H9 (cell line): ENCODE measurements around the gene OR2AG1. TPM values are rescaled to one million over a fixed set of nuclear protein-coding genes. Genes with fewer than 3 reads are reported as not detected.

Experiments used
- DNase-seq: peaks from one replicate; pipeline ENCODE4 v3.0.0-alpha.2; 2017
- H2AFZ ChIP-seq: one replicate; pipeline ENCODE4 v1.6.1; 2013; ENCODE audit warnings: mild to moderate bottlenecking, low read length, control low read depth, moderate library complexity
- H2AK5ac ChIP-seq: 2 replicates; pipeline ENCODE4 v1.6.1; 2013; ENCODE audit warnings: low read length, control low read depth, mixed read lengths; ENCODE audit not compliant: insufficient read length
- H2BK120ac ChIP-seq: one replicate; pipeline ENCODE4 v1.6.1; 2013; ENCODE audit warnings: low read depth, mild to moderate bottlenecking, low read length, control low read depth, inconsistent platforms; ENCODE audit not compliant: poor library complexity, severe bottlenecking
- H2BK12ac ChIP-seq: 2 replicates; pipeline ENCODE4 v1.6.1; 2013; ENCODE audit warnings: low read length, control low read depth, mixed read lengths, low read depth; ENCODE audit not compliant: insufficient read length
- H2BK15ac ChIP-seq: 2 replicates; pipeline ENCODE4 v1.6.1; 2013; ENCODE audit warnings: low read depth, low read length, control low read depth
- H2BK20ac ChIP-seq: one replicate; pipeline ENCODE4 v1.6.1; 2013; ENCODE audit warnings: low read depth, mild to moderate bottlenecking, low read length, control low read depth, inconsistent platforms; ENCODE audit not compliant: poor library complexity, severe bottlenecking
- H2BK5ac ChIP-seq: 2 replicates; pipeline ENCODE4 v1.6.1; 2013; ENCODE audit warnings: low read length, control low read depth, mixed read lengths; ENCODE audit not compliant: insufficient read length
- H3K14ac ChIP-seq: 2 replicates; pipeline ENCODE4 v1.6.1; 2013; ENCODE audit warnings: low read length, control low read depth; ENCODE audit not compliant: insufficient read depth
- H3K18ac ChIP-seq: 2 replicates; pipeline ENCODE4 v1.6.1; 2013; ENCODE audit warnings: low read depth, mild to moderate bottlenecking, mixed read lengths, low read length, control low read depth; ENCODE audit not compliant: insufficient read length
- H3K23ac ChIP-seq: 2 replicates; pipeline ENCODE4 v1.6.1; 2013; ENCODE audit warnings: low read length, control low read depth, mixed read lengths, low read depth; ENCODE audit not compliant: insufficient read length
- H3K23me2 ChIP-seq: 2 replicates; pipeline ENCODE4 v1.6.1; 2013; ENCODE audit warnings: low read depth, mild to moderate bottlenecking, mixed read lengths, low read length, control low read depth; ENCODE audit not compliant: insufficient read length, poor library complexity, severe bottlenecking
- H3K27ac ChIP-seq: 2 replicates; pipeline ENCODE4 v1.5.1; 2013; ENCODE audit warnings: low read length, control low read depth, mixed read lengths, low read depth; ENCODE audit not compliant: insufficient read length
- H3K27me3 ChIP-seq: 2 replicates; pipeline ENCODE4 v1.6.1; 2013; ENCODE audit warnings: low read length, control low read depth, inconsistent platforms; ENCODE audit not compliant: insufficient read depth
- H3K4ac ChIP-seq: 2 replicates; pipeline ENCODE4 v1.6.1; 2013; ENCODE audit warnings: low read depth, mild to moderate bottlenecking, control low read depth, inconsistent platforms, low read length, moderate library complexity
- H3K4me1 ChIP-seq: 2 replicates; pipeline ENCODE4 v1.6.1; 2013; ENCODE audit warnings: low read length, control low read depth, inconsistent platforms; ENCODE audit not compliant: insufficient read depth
- H3K4me2 ChIP-seq: 2 replicates; pipeline ENCODE4 v1.6.1; 2013; ENCODE audit warnings: low read length, control low read depth, mixed read lengths; ENCODE audit not compliant: insufficient read length, insufficient read depth
- H3K56ac ChIP-seq: 2 replicates; pipeline ENCODE4 v1.6.1; 2013; ENCODE audit warnings: low read depth, mild to moderate bottlenecking, mixed read lengths, low read length, control low read depth; ENCODE audit not compliant: insufficient read length
- H3K79me1 ChIP-seq: 2 replicates; pipeline ENCODE4 v1.6.1; 2013; ENCODE audit warnings: low read depth, mild to moderate bottlenecking, moderate library complexity, low read length, control low read depth, inconsistent platforms; ENCODE audit not compliant: insufficient read depth, poor library complexity, severe bottlenecking
- H3K79me2 ChIP-seq: 2 replicates; pipeline ENCODE4 v1.6.1; 2013; ENCODE audit warnings: low read length, control low read depth, inconsistent platforms; ENCODE audit not compliant: insufficient read depth
- H3K9ac ChIP-seq: 2 replicates; pipeline ENCODE4 v1.6.1; 2013; ENCODE audit warnings: low read length, control low read depth, mixed read lengths; ENCODE audit not compliant: insufficient read length; ENCODE audit errors: extremely low read depth
- H3K9me3 ChIP-seq: one replicate; pipeline ENCODE4 v1.6.1; 2013; ENCODE audit warnings: low read depth, low read length, inconsistent platforms; ENCODE audit not compliant: control insufficient read depth
- H3T11ph ChIP-seq: one replicate; pipeline ENCODE4 v1.6.1; 2013; ENCODE audit warnings: mild to moderate bottlenecking, low read length, control low read depth, inconsistent platforms
- H4K20me1 ChIP-seq: one replicate; pipeline ENCODE4 v1.6.1; 2013; ENCODE audit not compliant: control insufficient read depth, insufficient read length, insufficient read depth
- H4K5ac ChIP-seq: 2 replicates; pipeline ENCODE4 v1.6.1; 2013; ENCODE audit warnings: low read depth, mild to moderate bottlenecking, mixed read lengths, low read length, control low read depth; ENCODE audit not compliant: insufficient read length
- H4K8ac ChIP-seq: replicated peaks from 2 replicates; pipeline ENCODE4 v1.6.1; 2013; ENCODE audit warnings: low read length, control low read depth, mixed read lengths, low read depth; ENCODE audit not compliant: insufficient read length
- H4K91ac ChIP-seq: 2 replicates; pipeline ENCODE4 v1.6.1; 2013; ENCODE audit warnings: low read depth, mild to moderate bottlenecking, moderate library complexity, mixed read lengths, low read length, control low read depth; ENCODE audit not compliant: insufficient read length
- H3K27ac Mint-ChIP-seq, 3 experiments: 2 replicates in 2 of 3; 3 replicates in 1 of 3; pipeline ENCODE4 v1.8.0; 2020 to 2021; ENCODE audit warnings: mixed read lengths in 3 of 3, mild to moderate bottlenecking in 1 of 3, moderate library complexity in 1 of 3
- H3K27me3 Mint-ChIP-seq: 2 replicates; pipeline ENCODE4 v1.8.0; 2021; ENCODE audit warnings: low read depth, mild to moderate bottlenecking, moderate library complexity, mixed read lengths
- H3K36me3 Mint-ChIP-seq, 3 experiments: 2 replicates in 2 of 3; 3 replicates in 1 of 3; pipeline ENCODE4 v1.8.0; 2020 to 2021; ENCODE audit warnings: low read depth in 3 of 3, mixed read lengths in 3 of 3; ENCODE audit not compliant: insufficient read depth in 1 of 3
- H3K4me1 Mint-ChIP-seq, 2 experiments: 2 replicates each; pipeline ENCODE4 v1.8.0; 2020; ENCODE audit warnings: mixed read lengths in 2 of 2
- H3K4me3 Mint-ChIP-seq, 2 experiments: 2 replicates in 1 of 2; 3 replicates in 1 of 2; pipeline ENCODE4 v1.8.0; 2020 to 2021; ENCODE audit warnings: mild to moderate bottlenecking in 2 of 2, mixed read lengths in 2 of 2, moderate library complexity in 1 of 2
- H3K9me3 Mint-ChIP-seq, 2 experiments: 2 replicates in 1 of 2; 3 replicates in 1 of 2; pipeline ENCODE4 v1.8.0; 2020; ENCODE audit warnings: mild to moderate bottlenecking in 2 of 2, mixed read lengths in 2 of 2, moderate library complexity in 1 of 2
- WGBS: extraction: QIAGEN DNeasy Blood & Tissue Kit; methylation state at CpG from one replicate; pipeline ENCODE4 v1.1.7; 2013; ENCODE audit warnings: missing lambda C conversion rate, low lambda C conversion rate, mixed read lengths; ENCODE audit not compliant: insufficient read length; ENCODE audit errors: extremely low coverage; 5-methylcytosine and 5-hydroxymethylcytosine counted together
- total RNA-seq: library from RNA; stranded (reverse); gene quantifications from 2 replicates; pipeline ENCODE4 v1.2.1, GENCODE V29; 2021
- TF ChIP-seq, protein P1 (sequence below): fragments of 200-600 bp; sonication (generic); conservative IDR thresholded peaks from 3 replicates; pipeline ENCODE4 v1.8.0; 2021; ENCODE audit warnings: antibody characterized with exemption, mild to moderate bottlenecking

OR2AG1 gene
- total RNA-seq, 1 experiment from 2014 or later, result not detected

DNA sequence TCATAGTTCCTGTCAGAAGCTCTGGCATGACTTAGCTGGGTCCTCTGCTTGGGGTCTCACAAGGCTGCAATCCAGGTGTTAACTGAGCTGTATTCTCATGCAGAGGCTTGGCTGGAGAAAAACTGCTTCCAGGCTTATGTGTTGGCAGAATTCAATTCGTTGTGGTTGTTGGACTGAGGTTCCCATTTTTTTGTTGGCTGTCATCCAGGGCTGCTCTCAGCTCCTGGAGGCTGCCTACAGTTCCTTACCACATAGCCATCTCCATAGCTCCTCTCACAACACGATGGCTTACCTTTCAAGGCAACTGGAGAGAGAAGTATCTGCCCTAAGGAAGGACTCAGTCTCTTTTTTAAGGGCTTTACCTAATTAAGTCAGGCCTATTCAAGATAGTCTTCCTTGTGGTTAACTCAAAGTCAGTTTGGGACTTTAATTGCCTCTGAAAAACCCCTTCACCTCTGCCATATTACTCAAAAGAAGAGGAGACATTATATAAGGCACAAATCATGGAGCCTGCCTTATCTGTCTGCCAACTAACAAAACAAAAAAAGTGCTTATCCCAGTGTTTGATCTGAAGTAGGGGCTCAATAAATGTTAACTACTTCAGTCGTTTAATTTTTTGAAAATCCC is 46.2 kb upstream of the OR2AG1 start:
- TF ChIP-seq, protein P1, sequence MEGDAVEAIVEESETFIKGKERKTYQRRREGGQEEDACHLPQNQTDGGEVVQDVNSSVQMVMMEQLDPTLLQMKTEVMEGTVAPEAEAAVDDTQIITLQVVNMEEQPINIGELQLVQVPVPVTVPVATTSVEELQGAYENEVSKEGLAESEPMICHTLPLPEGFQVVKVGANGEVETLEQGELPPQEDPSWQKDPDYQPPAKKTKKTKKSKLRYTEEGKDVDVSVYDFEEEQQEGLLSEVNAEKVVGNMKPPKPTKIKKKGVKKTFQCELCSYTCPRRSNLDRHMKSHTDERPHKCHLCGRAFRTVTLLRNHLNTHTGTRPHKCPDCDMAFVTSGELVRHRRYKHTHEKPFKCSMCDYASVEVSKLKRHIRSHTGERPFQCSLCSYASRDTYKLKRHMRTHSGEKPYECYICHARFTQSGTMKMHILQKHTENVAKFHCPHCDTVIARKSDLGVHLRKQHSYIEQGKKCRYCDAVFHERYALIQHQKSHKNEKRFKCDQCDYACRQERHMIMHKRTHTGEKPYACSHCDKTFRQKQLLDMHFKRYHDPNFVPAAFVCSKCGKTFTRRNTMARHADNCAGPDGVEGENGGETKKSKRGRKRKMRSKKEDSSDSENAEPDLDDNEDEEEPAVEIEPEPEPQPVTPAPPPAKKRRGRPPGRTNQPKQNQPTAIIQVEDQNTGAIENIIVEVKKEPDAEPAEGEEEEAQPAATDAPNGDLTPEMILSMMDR, result no peak
- H3K36me3 Mint-ChIP-seq, result no peaks in the 10 kb centered on the region
- H3K27ac Mint-ChIP-seq, result no peak overlapping the region
- no peaks in the 10 kb centered on the region; a peak in 1 of 5 replicates for H3K9me3 Mint-ChIP-seq
- no peak for DNase-seq
- Histone ChIP-seq H3K79me2 (no peaks in the 10 kb centered on the region), H4K5ac (no peak overlapping the region), H3K27me3 (no peaks in the 10 kb centered on the region), H3K9me3 (no peaks in the 10 kb centered on the region), H3K79me1 (no peaks in the 10 kb centered on the region), H4K91ac (no peak overlapping the region), H2BK12ac (no peak overlapping the region), H3K18ac (no peak overlapping the region), H2BK120ac (no peak overlapping the region), H3K23ac (no peak overlapping the region), H3K56ac (no peak overlapping the region), H2AFZ (no peak overlapping the region), H2BK20ac (no peak overlapping the region), H4K20me1 (no peaks in the 10 kb centered on the region), H3K9ac (no peak overlapping the region), H3K4ac (no peak overlapping the region), H3K14ac (no peak overlapping the region), H3T11ph (no peak overlapping the region), H3K23me2 (no peaks in the 10 kb centered on the region), H2BK15ac (no peak overlapping the region), H2AK5ac (no peak overlapping the region), H3K27ac (no peak overlapping the region), H3K4me1 (no peaks in the 10 kb centered on the region), H3K4me2 (no peak overlapping the region), H2BK5ac (no peak overlapping the region), H4K8ac (no peak overlapping the region)
- H3K27me3 Mint-ChIP-seq, result peaks cover 2% of the 10 kb centered on the region
- no CpG with 5 or more reads among the region's 3 CpGs for WGBS
- no peaks in the 10 kb centered on the region for H3K4me1 Mint-ChIP-seq
- H3K4me3 Mint-ChIP-seq, result no peak overlapping the region
